OCI-LY1 (cell line): ENCODE measurements around the gene ACER3.

Source experiments
- H2AFZ ChIP-seq: fragments of 200-600 bp; sonication (generic), shearing (Covaris generic); 2 replicates; pipeline ENCODE4 v1.6.0; 2014; ENCODE audit warnings: antibody characterized with exemption, mild to moderate bottlenecking, low read length
- H3F3A ChIP-seq: fragments of 200-600 bp; sonication (generic), shearing (Covaris generic); 2 replicates; pipeline ENCODE4 v1.6.0; 2014; ENCODE audit warnings: mild to moderate bottlenecking, antibody characterized with exemption, low read length, moderate library complexity; ENCODE audit not compliant: insufficient read depth
- H3K27ac ChIP-seq: fragments of 200-600 bp; sonication (generic); 2 replicates; pipeline ENCODE4 v1.5.1; 2014; ENCODE audit warnings: low read length, mixed run types, mild to moderate bottlenecking, low read depth; ENCODE audit not compliant: poor library complexity, severe bottlenecking
- H3K27me3 ChIP-seq: fragments of 200-600 bp; sonication (generic); 2 replicates; pipeline ENCODE4 v1.6.0; 2014; ENCODE audit warnings: antibody characterized with exemption, mild to moderate bottlenecking, low read length, moderate library complexity; ENCODE audit not compliant: insufficient read depth
- H3K36me3 ChIP-seq: fragments of 200-600 bp; sonication (generic); 2 replicates; pipeline ENCODE4 v1.6.1; 2014; ENCODE audit warnings: mild to moderate bottlenecking, antibody characterized with exemption, low read length, moderate library complexity, mixed read lengths; ENCODE audit not compliant: insufficient read depth
- H3K4me1 ChIP-seq: fragments of 200-600 bp; sonication (generic); 2 replicates; pipeline ENCODE4 v1.5.1; 2014; ENCODE audit warnings: mild to moderate bottlenecking, low read length, moderate library complexity; ENCODE audit not compliant: insufficient read depth, severe bottlenecking
- H3K4me2 ChIP-seq: fragments of 200-600 bp; sonication (generic), shearing (Covaris generic); 2 replicates; pipeline ENCODE4 v1.6.1; 2014; ENCODE audit warnings: low read length
- H3K4me3 ChIP-seq: fragments of 200-600 bp; sonication (generic); 2 replicates; pipeline ENCODE4 v1.5.1; 2014; ENCODE audit warnings: low read length, low read depth, mild to moderate bottlenecking, mixed read lengths; ENCODE audit not compliant: poor library complexity, severe bottlenecking
- H3K79me2 ChIP-seq: fragments of 200-600 bp; shearing (Covaris generic); 2 replicates; pipeline ENCODE4 v1.6.1; 2016; ENCODE audit warnings: mixed run types, low read length, mixed read lengths; ENCODE audit not compliant: insufficient read depth
- H3K9ac ChIP-seq: fragments of 200-600 bp; sonication (generic), shearing (Covaris generic); 2 replicates; pipeline ENCODE4 v1.6.1; 2014; ENCODE audit warnings: mild to moderate bottlenecking, low read length, mixed read lengths
- H3K9me2 ChIP-seq: fragments of 200-600 bp; sonication (generic), shearing (Covaris generic); 2 replicates; pipeline ENCODE4 v1.6.1; 2014; ENCODE audit warnings: low read depth, mild to moderate bottlenecking, low read length, mixed read lengths
- H3K9me3 ChIP-seq: fragments of 200-600 bp; shearing (Covaris generic); 2 replicates; pipeline ENCODE4 v1.6.1; 2014; ENCODE audit warnings: low read length, mixed read lengths
- H4K20me1 ChIP-seq: fragments of 200-600 bp; sonication (generic), shearing (Covaris generic); 2 replicates; pipeline ENCODE4 v1.6.0; 2016; ENCODE audit warnings: mild to moderate bottlenecking, low read length; ENCODE audit not compliant: insufficient read depth
- EZH2 ChIP-seq: fragments of 200-600 bp; sonication (generic), shearing (Covaris generic); IDR thresholded peaks from 2 replicates; pipeline ENCODE4 v1.8.0; 2017; ENCODE audit warnings: borderline replicate concordance, mixed run types, mild to moderate bottlenecking, antibody characterized with exemption, low read length, moderate library complexity, mixed read lengths
- TF ChIP-seq, protein P1 (sequence below): fragments of 200-600 bp; sonication (generic), shearing (Covaris generic); IDR thresholded peaks from 2 replicates; pipeline ENCODE4 v1.5.1; 2017; ENCODE audit warnings: mild to moderate bottlenecking, antibody characterized with exemption, low read length, moderate library complexity, mixed read lengths

ACER3 gene

DNA sequence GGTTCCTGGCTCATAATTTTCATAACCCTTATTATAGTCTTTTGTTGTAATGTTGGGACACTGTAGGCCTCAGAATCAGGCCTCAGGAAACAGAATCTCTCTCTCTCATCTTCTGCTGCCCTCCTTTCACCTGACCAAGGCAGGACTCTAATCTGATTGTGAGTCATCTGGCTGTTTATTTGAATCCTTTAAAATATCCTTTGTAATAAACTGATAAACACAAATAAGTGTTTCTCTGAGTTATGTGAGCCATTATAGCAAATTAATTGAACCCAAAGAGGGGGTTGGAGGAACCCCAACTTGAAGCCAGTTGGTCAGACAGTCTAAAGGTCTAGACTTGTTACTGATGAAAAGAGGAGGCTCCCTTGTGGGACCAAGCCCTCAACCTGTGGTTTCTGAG lies 30.6 kb downstream of the ACER3 start:
- Histone ChIP-seq H3K79me2 (no peaks in the 10 kb centered on the region), H3K9me2 (no peaks in the 10 kb centered on the region), H3K27ac (no peak overlapping the region), H3K36me3 (no peaks in the 10 kb centered on the region), H3K4me2 (no peak overlapping the region), H2AFZ (no peak overlapping the region), H3K4me1 (no peaks in the 10 kb centered on the region), H3F3A (no peaks in the 10 kb centered on the region), H3K27me3 (no peaks in the 10 kb centered on the region), H3K9ac (no peak overlapping the region), H3K4me3 (no peak overlapping the region), H3K9me3 (no peaks in the 10 kb centered on the region), H4K20me1 (no peaks in the 10 kb centered on the region)
- no peak for TF ChIP-seq EZH2
- TF ChIP-seq, protein P1, sequence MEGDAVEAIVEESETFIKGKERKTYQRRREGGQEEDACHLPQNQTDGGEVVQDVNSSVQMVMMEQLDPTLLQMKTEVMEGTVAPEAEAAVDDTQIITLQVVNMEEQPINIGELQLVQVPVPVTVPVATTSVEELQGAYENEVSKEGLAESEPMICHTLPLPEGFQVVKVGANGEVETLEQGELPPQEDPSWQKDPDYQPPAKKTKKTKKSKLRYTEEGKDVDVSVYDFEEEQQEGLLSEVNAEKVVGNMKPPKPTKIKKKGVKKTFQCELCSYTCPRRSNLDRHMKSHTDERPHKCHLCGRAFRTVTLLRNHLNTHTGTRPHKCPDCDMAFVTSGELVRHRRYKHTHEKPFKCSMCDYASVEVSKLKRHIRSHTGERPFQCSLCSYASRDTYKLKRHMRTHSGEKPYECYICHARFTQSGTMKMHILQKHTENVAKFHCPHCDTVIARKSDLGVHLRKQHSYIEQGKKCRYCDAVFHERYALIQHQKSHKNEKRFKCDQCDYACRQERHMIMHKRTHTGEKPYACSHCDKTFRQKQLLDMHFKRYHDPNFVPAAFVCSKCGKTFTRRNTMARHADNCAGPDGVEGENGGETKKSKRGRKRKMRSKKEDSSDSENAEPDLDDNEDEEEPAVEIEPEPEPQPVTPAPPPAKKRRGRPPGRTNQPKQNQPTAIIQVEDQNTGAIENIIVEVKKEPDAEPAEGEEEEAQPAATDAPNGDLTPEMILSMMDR, result no peak

DNA sequence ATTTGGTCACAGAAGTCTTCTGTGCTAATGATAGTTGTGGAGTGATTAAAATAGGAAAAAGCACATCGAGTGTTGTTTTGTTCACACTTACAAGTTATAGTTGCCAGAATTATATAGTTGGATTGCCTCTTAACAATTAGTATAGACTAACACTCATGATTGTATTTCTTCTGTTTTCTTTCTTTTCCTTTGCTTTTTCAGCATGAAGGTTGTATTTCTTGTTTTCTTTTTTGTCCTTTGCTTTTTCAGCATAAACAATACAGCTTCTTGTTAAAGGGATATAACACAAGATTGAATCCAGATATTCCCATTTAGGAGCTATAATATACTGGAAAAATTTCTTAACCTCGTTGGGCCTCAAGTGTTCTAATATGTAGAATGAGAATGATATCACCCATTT lies 31.1 kb downstream of the ACER3 start:
- H3K79me2 ChIP-seq, result no peaks in the 10 kb centered on the region
- H2AFZ ChIP-seq, result no peak overlapping the region
- no peaks in the 10 kb centered on the region for H3K9me3 ChIP-seq
- no peaks in the 10 kb centered on the region for H3F3A ChIP-seq
- H3K9ac ChIP-seq, result no peak overlapping the region
- TF ChIP-seq, protein P1, result no peak
- no peak for TF ChIP-seq EZH2
- H3K4me2 ChIP-seq, result no peak overlapping the region
- no peaks in the 10 kb centered on the region for H3K27me3 ChIP-seq
- no peak overlapping the region for H3K27ac ChIP-seq
- H3K9me2 ChIP-seq, result no peaks in the 10 kb centered on the region
- no peak overlapping the region for H3K4me3 ChIP-seq
- no peaks in the 10 kb centered on the region for H4K20me1 ChIP-seq
- no peaks in the 10 kb centered on the region for H3K4me1 ChIP-seq
- H3K36me3 ChIP-seq, result no peaks in the 10 kb centered on the region

DNA sequence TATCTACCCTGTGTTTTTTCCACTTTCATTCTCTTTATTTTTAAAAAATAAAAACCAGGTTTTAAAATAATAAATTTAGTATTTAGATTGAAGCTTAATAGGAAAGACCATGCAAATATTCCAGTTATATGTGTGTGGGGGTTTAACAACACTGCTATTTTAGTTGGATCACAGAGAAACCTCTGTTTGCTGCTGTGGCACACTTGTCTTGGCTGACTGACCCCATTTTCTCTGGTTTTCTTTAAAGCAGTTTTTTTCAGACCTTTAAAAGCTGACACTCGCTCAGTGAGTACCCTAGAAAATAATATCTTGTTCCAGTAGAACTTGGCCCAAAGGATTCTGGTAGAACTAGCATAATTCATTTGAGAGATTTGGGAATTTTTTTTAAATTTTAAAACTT lies 31.6 kb downstream of the ACER3 start:
- TF ChIP-seq EZH2, result no peak
- TF ChIP-seq, protein P1, result no peak
- Histone ChIP-seq H3K36me3 (no peaks in the 10 kb centered on the region), H3K9me2 (no peaks in the 10 kb centered on the region), H3K27me3 (no peaks in the 10 kb centered on the region), H3K27ac (no peak overlapping the region), H3K9me3 (no peaks in the 10 kb centered on the region), H3F3A (no peaks in the 10 kb centered on the region), H3K4me2 (no peak overlapping the region), H3K4me3 (no peak overlapping the region), H3K9ac (no peak overlapping the region), H3K79me2 (no peaks in the 10 kb centered on the region), H2AFZ (no peak overlapping the region), H4K20me1 (no peaks in the 10 kb centered on the region), H3K4me1 (no peaks in the 10 kb centered on the region)
